Hematopoietic multipotent progenitor cell treated with erythropoietin and hydrocortisone succinate and interleukin-3 and kit ligand, for 6 days (in vitro differentiated cells): ENCODE data around the gene PITX3.
"Not testable (repeated sequence)": the region's sequence is repeated elsewhere in the genome, so short reads cannot be mapped to it uniquely, and the experiment has no call there.

Experiments used
- DNase-seq: peaks from one replicate; pipeline ENCODE4 v3.0.0-alpha.2; 2015

Gene PITX3

GRCh38 chr10:102225646-102226541, 15.4 kb downstream of the PITX3 start, which contains the start of gene ELOVL3:
Gene ELOVL3, plus strand, starts transcription at chr10:102226299. Its CDS starts 250 bp downstream, at chr10:102226549.
- DNase-seq: peak; percentile 95

GRCh38 chr10:102222797-102223196, 18.5 kb downstream of the PITX3 start:
- no peak for DNase-seq

- no peak for DNase-seq
Measured at GRCh38 chr10:102220612-102221011, 20.7 kb downstream of the PITX3 start.

GRCh38 chr10:102219370-102219769, 21.9 kb downstream of the PITX3 start:
- DNase-seq: no peak

- DNase-seq: not testable (repeated sequence)
Measured at GRCh38 chr10:102213599-102213998, 27.7 kb downstream of the PITX3 start.

GRCh38 chr10:102211615-102212299, 29.6 kb downstream of the PITX3 start:
- DNase-seq: no peak

- no peak for DNase-seq
Measured at GRCh38 chr10:102208311-102209035, 32.8 kb downstream of the PITX3 start.

GRCh38 chr10:102202386-102202785, 38.9 kb downstream of the PITX3 start:
- no peak for DNase-seq

- DNase-seq: no peak
Measured at GRCh38 chr10:102200751-102201640, 40.3 kb downstream of the PITX3 start.

- DNase-seq: no peak
Measured at GRCh38 chr10:102198027-102198426, 43.3 kb downstream of the PITX3 start.

GRCh38 chr10:102196893-102197292, 44.4 kb downstream of the PITX3 start:
- DNase-seq: no peak

GRCh38 chr10:102195296-102195870, 45.9 kb downstream of the PITX3 start:
- no peak for DNase-seq

GRCh38 chr10:102191956-102192355, 49.4 kb downstream of the PITX3 start:
- DNase-seq: no peak

GRCh38 chr10:102188941-102189898, 52.1 kb downstream of the PITX3 start:
- not testable (repeated sequence) for DNase-seq

- no peak for DNase-seq
Measured at GRCh38 chr10:102188298-102188940, 52.9 kb downstream of the PITX3 start.

- no peak for DNase-seq
Measured at GRCh38 chr10:102185811-102186527, 55.3 kb downstream of the PITX3 start.

GRCh38 chr10:102185272-102185671, 56.0 kb downstream of the PITX3 start:
- DNase-seq: no peak

GRCh38 chr10:102184606-102185005, 56.7 kb downstream of the PITX3 start:
- no peak for DNase-seq
